HFF-Myc (cell line): Measurements from ENCODE around the gene MAP2K7.

ENCODE experiments used
- DNase-seq: peaks from one replicate; pipeline ENCODE4 v3.0.0-alpha.2; 2011; ENCODE audit warnings: low read depth; ENCODE audit errors: extremely low read depth
- H3K4me3 ChIP-seq: replicated peaks from 2 replicates; pipeline ENCODE4 v1.5.1; 2011; ENCODE audit warnings: low read depth, mild to moderate bottlenecking, control low read depth, low read length
- CTCF ChIP-seq: IDR thresholded peaks from 2 replicates; pipeline ENCODE4 v1.5.1; 2012; ENCODE audit warnings: mild to moderate bottlenecking, low read depth, low read length, control low read depth; ENCODE audit errors: missing control alignments

MAP2K7 gene

GRCh38 chr19:7868326-7868670 is 35.4 kb upstream of the MAP2K7 start:
- DNase-seq, result no peak
- no peak for TF ChIP-seq CTCF
- peak overlapping the region; percentile 31 for H3K4me3 ChIP-seq

GRCh38 chr19:7868671-7869452 is 34.8 kb upstream of the MAP2K7 start:
- H3K4me3 ChIP-seq, result peak overlapping the region; percentile 31
- peak; percentile 41 for TF ChIP-seq CTCF
- DNase-seq, result no peak

- TF ChIP-seq CTCF, result no peak
- no peak for DNase-seq
- peak overlapping the region; percentile 23 for H3K4me3 ChIP-seq
These were observed 34.2 kb upstream of the MAP2K7 start for GRCh38 chr19:7869453-7869909.

GRCh38 chr19:7869910-7870511 is 33.7 kb upstream of the MAP2K7 start:
- TF ChIP-seq CTCF, result no peak
- H3K4me3 ChIP-seq, result peak overlapping the region; percentile 23; the same call in 1 of the 2 replicates
- DNase-seq, result no peak

GRCh38 chr19:7870571-7871436 is 32.9 kb upstream of the MAP2K7 start:
- H3K4me3 ChIP-seq, result no peak overlapping the region
- no peak for DNase-seq

More at GRCh38 chr19:7870571-7871436, 32.9 kb upstream of the MAP2K7 start:
- no peak for TF ChIP-seq CTCF
